PC-3 (cell line): ENCODE results near the gene RIPK3.

Experiments used
- CTCF ChIP-seq: fragments of 300-600 bp; sonication (generic); conservative IDR thresholded peaks from 2 replicates; pipeline ENCODE4 v1.5.1; 2017; ENCODE audit warnings: antibody characterized with exemption, low read depth, mild to moderate bottlenecking, low read length
- EZH2 ChIP-seq: fragments of 300-600 bp; sonication (generic); IDR thresholded peaks from one replicate; pipeline ENCODE4 v1.6.1; 2017; ENCODE audit warnings: antibody characterized with exemption, mild to moderate bottlenecking, low read length; ENCODE audit not compliant: unreplicated experiment
- EZH2phosphoT487 ChIP-seq: fragments of 300-600 bp; sonication (generic); IDR thresholded peaks from 2 replicates; pipeline ENCODE4 v1.6.1; 2018; ENCODE audit warnings: mild to moderate bottlenecking, antibody characterized with exemption, low read length, borderline replicate concordance

DNA sequence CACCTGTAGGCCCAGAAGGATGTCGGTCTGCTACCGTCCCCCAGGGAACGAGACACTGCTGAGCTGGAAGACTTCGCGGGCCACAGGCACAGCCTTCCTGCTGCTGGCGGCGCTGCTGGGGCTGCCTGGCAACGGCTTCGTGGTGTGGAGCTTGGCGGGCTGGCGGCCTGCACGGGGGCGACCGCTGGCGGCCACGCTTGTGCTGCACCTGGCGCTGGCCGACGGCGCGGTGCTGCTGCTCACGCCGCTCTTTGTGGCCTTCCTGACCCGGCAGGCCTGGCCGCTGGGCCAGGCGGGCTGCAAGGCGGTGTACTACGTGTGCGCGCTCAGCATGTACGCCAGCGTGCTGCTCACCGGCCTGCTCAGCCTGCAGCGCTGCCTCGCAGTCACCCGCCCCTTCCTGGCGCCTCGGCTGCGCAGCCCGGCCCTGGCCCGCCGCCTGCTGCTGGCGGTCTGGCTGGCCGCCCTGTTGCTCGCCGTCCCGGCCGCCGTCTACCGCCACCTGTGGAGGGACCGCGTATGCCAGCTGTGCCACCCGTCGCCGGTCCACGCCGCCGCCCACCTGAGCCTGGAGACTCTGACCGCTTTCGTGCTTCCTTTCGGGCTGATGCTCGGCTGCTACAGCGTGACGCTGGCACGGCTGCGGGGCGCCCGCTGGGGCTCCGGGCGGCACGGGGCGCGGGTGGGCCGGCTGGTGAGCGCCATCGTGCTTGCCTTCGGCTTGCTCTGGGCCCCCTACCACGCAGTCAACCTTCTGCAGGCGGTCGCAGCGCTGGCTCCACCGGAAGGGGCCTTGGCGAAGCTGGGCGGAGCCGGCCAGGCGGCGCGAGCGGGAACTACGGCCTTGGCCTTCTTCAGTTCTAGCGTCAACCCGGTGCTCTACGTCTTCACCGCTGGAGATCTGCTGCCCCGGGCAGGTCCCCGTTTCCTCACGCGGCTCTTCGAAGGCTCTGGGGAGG is 28.9 kb downstream of the RIPK3 start, which contains the start of gene LTB4R:
- TF ChIP-seq CTCF: no peak
- no peak for TF ChIP-seq EZH2
- no peak for TF ChIP-seq EZH2phosphoT487
